MM.1S (cell line): Measurements from ENCODE around the gene ARHGEF19.

Experiments
- CTCF ChIP-seq: fragments of 300-600 bp; sonication (generic); IDR thresholded peaks from 2 replicates; pipeline ENCODE4 v1.5.1; 2016; ENCODE audit warnings: antibody characterized with exemption, low read length, mixed read lengths
- EZH2 ChIP-seq: fragments of 300-600 bp; sonication (generic); optimal IDR thresholded peaks from 2 replicates; pipeline ENCODE3; 2017; ENCODE audit warnings: low read depth, mild to moderate bottlenecking, antibody characterized with exemption, low read length, mixed read lengths

- TF ChIP-seq CTCF (no peak), EZH2 (no peak)
These were observed 13.9 kb downstream of the ARHGEF19 start for GRCh38 chr1:16198444-16199156.
